GM12892 (cell line): Measurements from ENCODE around the gene PRRG3.

ENCODE experiments used
- DNase-seq: peaks from one replicate; pipeline ENCODE4 v3.0.0; 2011; ENCODE audit not compliant: insufficient read length
- FAIRE-seq: peaks from 2 replicates; lab custom pipeline; 2011; peaks lifted over from hg19 to GRCh38; lab: Jason Lieb, UNC
- POLR2A ChIP-seq: IDR thresholded peaks from 2 replicates; pipeline ENCODE4 v1.6.1; 2011; ENCODE audit warnings: low read depth, low read length, control low read depth
- POLR2AphosphoS5 ChIP-seq: IDR thresholded peaks from 2 replicates; pipeline ENCODE4 v1.6.1; 2011; ENCODE audit warnings: low read depth, low read length, control low read depth
- TAF1 ChIP-seq: IDR thresholded peaks from 2 replicates; pipeline ENCODE4 v1.6.1; 2011; ENCODE audit warnings: low read depth, mild to moderate bottlenecking, control low read depth, low read length, borderline replicate concordance

Gene PRRG3

DNA sequence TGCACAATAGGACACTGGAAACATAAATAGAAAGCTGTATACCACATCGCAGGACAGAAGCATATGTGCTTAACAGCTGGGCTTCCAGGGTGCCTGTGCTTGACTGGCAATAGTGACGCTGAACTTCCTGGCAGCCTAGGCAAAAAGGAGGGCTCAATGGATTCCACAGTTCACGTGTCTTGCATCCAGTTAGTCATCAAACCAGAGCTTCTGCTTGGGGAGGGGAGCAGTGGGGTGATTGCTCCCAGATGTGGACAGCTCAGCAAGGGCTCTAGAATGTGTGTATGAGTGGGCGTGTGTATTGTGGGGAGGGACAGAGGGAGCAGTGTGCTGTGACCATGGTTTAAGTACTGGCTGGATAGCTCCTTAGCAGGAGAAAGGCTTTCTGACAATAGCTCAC is 2.3 kb downstream of the PRRG3 start:
- FAIRE-seq = no peak
- no peak for DNase-seq
- no peak for TF ChIP-seq TAF1
- TF ChIP-seq POLR2A = no peak
- no peak for TF ChIP-seq POLR2AphosphoS5

DNA sequence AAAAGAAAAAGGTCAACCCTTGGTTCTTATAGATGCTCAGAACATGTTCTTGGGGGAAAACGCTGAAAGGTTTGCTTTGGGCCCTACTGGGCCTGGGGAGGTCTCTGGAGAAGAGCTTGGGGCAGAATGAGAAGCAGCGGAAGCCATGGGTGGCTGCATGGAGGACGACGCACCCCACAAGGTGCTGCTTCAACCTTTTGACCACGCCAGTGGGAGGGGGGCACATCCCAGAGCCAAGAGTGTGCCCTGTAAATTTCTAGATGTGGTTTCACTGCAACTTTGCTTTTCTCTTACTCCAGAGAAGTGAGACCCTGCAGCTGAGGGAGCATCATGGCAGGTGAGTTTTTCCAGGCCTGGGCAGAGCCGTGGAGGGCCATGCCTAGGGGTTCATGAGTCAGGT is 3.2 kb downstream of the PRRG3 start:
- no peak for TF ChIP-seq TAF1
- no peak for TF ChIP-seq POLR2AphosphoS5
- TF ChIP-seq POLR2A = no peak
- no peak for FAIRE-seq

DNA sequence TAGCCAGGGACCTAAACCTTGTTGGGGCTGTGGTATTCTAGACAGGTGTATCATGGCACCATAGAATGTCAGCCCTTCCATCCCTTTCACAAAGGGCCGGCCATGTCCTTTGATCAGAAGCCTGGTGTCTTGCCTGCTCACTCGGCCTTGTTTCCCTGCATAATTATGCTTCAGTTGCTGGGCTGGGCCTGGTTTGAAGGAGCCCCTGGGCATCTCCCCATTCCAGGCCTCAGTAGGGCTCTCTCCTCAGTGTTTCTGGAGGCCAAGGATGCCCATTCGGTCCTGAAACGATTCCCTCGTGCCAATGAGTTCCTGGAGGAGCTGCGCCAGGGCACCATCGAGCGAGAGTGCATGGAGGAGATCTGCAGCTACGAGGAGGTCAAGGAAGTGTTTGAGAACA is 4.5 kb downstream of the PRRG3 start:
- DNase-seq (no peak), FAIRE-seq (no peak)
- TF ChIP-seq TAF1 (no peak), POLR2A (no peak)

More for the DNA sequence above, 3.2 kb downstream of the PRRG3 start:
- DNase-seq = no peak

DNA sequence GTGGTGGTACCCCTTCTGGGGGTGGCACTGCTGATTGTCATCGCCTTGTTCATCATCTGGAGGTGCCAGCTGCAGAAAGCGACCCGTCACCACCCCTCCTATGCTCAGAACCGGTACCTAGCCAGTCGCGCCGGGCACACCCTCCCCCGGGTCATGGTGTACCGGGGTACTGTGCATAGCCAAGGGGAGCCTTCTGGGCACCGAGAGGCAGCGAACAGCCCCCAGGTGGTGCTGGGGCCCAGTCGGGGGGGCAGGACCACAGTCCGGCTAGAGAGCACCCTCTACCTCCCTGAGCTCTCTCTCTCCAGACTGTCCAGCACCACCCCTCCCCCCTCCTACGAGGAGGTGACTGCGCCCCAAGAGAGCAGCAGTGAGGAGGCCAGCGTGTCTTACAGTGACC is 5.3 kb downstream of the PRRG3 start:
- FAIRE-seq (no peak), DNase-seq (no peak)
- TF ChIP-seq POLR2AphosphoS5 (no peak), POLR2A (no peak), TAF1 (no peak)

DNA sequence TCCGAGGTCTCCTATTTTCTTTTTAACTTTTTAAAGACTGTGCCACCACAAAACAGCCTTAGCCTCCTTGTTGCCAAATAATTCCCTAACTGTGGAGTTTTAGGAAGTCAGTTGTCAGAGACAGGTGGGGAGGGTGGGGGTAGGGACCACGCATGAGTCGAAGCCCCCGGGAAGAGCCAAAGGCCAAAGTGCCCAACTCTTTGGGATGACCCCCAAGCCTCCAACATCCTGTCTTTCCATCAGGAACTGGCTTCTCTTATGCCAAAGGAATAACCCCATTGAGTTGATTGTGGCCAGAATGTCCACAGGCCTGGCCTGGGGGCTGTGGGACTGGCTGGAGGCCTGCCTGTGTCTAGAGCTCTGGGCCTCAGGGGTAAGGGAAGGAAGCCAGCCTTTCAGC is 5.8 kb downstream of the PRRG3 start:
- TF ChIP-seq POLR2A (no peak), TAF1 (no peak), POLR2AphosphoS5 (no peak)
- DNase-seq (no peak), FAIRE-seq (no peak)

DNA sequence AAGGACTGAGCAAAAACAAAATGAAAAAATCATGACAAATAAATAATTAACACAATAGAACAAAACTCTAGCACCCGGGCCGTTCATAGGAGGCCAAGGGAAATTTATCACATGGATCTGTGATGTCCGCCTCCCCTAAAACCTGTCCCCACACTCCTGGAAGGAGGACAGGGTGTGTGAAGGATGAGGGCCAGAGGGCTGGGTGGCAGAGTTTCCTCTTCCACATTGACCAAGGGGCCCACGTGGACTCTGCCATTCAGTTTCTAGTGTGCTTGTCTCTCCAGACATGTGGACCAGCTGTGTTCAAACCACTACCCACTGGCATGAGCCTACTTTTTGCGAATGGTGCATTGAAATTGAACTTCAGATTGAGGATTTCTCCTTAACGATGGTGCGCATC is 6.3 kb downstream of the PRRG3 start:
- FAIRE-seq (no peak), DNase-seq (no peak)
- no peak for TF ChIP-seq TAF1
- TF ChIP-seq POLR2A = no peak
- no peak for TF ChIP-seq POLR2AphosphoS5

DNA sequence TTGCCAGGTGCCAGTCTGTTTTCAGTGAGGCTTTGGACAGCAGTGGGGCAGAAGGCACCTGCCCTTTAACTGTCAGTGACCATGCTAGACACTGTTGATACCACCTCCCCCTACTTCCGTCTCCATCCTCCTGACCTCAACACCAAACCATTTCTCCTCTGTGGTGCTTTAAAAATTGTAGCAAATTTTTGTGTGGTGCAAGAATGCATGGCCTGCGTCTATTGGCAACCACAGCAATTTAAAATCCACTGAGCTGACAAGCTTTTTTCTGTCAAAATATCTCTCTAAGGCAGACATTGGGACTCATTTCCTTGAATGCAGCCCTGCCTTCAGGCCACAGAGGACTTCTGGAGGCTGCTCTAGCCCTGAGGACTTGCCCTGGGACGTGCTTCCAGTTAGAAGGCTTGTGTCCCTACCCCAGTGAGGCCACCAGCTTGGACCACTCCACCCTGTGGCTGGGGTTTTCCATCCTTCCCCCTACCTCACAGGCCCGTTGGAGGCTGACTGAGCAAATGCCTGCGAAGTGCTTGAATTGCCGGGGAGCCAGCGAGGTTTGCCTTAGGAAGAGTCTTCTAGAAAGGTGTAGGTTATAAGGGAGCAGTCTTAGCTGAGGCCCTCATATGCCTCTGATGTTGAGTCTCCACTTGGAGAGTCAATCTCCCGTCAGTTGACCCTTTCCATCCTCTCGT is 6.9 kb downstream of the PRRG3 start:
- no peak for DNase-seq
- FAIRE-seq = no peak
- no peak for TF ChIP-seq TAF1
- no peak for TF ChIP-seq POLR2AphosphoS5
- TF ChIP-seq POLR2A = no peak

DNA sequence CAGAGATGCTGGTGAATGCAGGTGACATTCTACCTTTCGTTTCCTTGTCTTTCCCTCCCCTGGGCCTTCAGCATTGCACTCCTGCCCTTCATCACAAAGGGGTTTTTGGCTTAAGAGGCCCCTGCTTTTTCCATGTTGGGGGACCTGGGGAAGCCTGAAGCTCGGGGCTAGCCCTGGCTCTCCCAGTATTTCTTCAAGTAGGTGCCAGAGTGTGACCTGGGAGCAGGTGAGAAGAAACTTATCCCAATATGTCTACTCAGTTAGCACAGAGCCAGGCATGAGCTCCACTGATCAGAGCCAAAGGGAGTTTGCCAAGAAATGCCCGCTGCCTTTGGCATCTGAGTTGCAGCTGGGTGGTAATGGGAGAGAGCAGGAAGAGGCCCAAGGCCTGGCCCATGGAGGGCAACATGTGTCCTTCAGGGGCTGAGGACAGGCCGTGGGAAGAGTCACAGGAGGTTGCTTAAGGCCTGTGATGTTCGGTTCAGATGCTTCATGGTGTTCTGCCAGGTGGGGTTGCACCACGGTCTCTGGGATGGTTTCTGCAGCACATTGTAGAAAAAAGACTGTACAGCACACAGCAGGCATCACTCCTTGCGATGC is 7.6 kb downstream of the PRRG3 start:
- FAIRE-seq = no peak
- no peak for TF ChIP-seq POLR2A
- TF ChIP-seq TAF1 = no peak
- no peak for TF ChIP-seq POLR2AphosphoS5
- no peak for DNase-seq

DNA sequence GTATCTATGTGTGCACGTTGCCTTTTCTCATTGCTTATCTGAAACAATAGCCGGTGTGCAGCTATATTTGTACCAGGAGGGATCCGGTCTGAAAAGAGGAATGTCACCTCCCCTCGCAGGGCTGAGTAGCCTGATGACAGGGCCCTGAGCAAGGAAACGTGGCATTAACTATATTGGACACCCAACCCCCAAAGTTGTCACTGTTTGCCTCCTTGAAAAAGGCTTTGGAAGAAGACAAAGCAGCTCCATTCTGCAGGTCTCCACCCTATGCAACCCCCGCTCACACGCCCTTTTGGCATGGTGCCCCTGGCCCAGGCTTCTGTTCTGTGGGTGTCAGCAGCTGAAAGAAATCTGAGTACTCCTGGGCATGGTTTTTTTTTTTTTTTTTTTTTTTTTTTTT is 8.2 kb downstream of the PRRG3 start:
- TF ChIP-seq POLR2A (no peak), POLR2AphosphoS5 (no peak), TAF1 (no peak)
- no peak for DNase-seq
- FAIRE-seq = no peak

DNA sequence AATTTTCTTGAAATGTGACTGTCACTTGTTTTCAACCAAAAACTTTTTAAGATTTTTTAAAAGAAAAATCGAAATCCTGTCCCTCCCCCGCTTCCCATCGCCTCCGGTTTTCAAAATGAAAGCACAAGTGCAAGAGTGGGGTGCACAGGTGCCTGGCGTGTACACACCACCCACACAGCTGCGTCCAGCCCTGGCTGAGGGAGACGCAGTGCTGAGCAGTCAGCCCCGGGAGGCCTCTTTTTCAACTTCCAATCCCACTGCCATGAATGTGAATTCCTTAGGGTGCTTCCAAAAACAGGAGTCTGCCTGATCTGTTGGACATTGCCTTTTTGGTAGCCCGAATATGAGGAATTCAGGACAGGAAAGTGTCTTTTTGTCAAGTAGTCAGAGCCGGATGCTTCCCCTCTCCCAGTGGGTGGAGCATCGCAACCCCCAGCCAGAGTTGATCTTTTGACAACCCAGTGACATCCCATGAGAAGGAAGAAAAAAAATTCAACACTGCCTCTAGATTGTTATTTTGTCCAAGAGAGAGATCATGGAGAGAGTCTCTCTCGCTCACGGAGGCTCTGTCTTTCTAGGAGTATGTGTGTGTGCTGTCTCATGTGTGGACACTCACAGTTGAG is 8.9 kb downstream of the PRRG3 start:
- FAIRE-seq (no peak), DNase-seq (no peak)
- TF ChIP-seq TAF1 (no peak), POLR2AphosphoS5 (no peak), POLR2A (no peak)

DNA sequence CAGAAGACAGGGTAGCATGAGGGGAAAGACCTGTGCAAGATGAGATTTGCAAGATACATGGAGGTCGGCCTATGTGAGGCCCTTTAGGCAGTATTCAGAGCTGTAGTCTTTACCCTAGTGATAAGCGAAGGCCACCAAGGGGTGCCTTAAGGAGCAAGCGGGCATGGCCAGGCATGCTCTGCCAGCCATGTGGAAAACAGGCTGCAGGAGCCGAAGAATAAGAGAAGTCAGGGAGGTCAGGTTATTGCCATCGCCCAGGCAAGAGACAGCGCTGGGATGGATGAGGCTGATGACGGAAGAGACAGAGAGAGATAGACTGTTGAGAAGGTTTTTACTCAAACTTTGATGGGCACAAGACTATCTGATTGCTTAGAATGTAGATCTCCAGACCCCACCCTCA is 13.6 kb downstream of the PRRG3 start:
- DNase-seq = no peak
- no peak for FAIRE-seq
- no peak for TF ChIP-seq TAF1
- TF ChIP-seq POLR2A = no peak
- TF ChIP-seq POLR2AphosphoS5 = no peak

DNA sequence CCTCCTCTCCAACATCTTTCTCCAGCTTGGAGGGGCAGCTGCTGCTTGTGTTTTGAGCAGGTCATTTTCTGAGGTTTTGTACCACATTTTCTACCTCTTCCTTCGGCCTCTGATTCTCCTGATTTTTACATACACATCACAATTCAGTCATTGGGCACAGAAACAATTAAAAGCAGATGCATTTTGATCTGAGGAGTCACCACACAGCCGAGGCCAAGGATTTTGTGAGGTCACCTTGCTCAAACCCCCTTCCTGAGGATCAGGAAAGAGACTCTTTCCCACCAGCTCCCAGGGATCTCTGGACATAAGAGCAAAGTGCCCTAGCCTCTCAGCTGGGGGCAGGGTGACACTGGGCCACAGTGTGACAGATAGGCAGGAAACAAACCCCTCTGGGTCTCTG is 15.2 kb downstream of the PRRG3 start:
- no peak for FAIRE-seq
- no peak for DNase-seq
- TF ChIP-seq TAF1 = no peak
- no peak for TF ChIP-seq POLR2A
- no peak for TF ChIP-seq POLR2AphosphoS5
